ENCODE results near the gene RNF181.

RNF181 gene

GRCh38 chr2:85577063-85577385 is 18.5 kb upstream of the RNF181 start:
- Histone ChIP-seq H3K79me2 (ENCODE audit: control insufficient read depth, insufficient read depth, low read length, unreplicated experiment) (no peaks in the 10 kb centered on the region), H2AFZ (ENCODE audit: low read length, unreplicated experiment) (no peak overlapping the region), H3K4me3 (ENCODE audit: low read depth, low read length) (no peak overlapping the region), H3K36me3 (ENCODE audit: insufficient read depth, low read length) (no peaks in the 10 kb centered on the region), H3K4me1 (ENCODE audit: control insufficient read depth, insufficient read depth, low read length, unreplicated experiment) (no peaks in the 10 kb centered on the region), H3K27me3 (ENCODE audit: insufficient read depth, low read length) (no peaks in the 10 kb centered on the region), H3K27ac (ENCODE audit: low read depth, low read length) (no peak overlapping the region)

- Histone ChIP-seq H3K4me1 (ENCODE audit: control insufficient read depth, insufficient read depth, low read length, unreplicated experiment) (no peaks in the 10 kb centered on the region), H3K36me3 (ENCODE audit: insufficient read depth, low read length) (no peaks in the 10 kb centered on the region), H3K4me3 (ENCODE audit: low read depth, low read length) (no peak within 1 kb of the TSS), H3K79me2 (ENCODE audit: control insufficient read depth, insufficient read depth, low read length, unreplicated experiment) (no peaks in the 10 kb centered on the region), H3K27ac (ENCODE audit: low read depth, low read length) (no peak within 1 kb of the TSS), H3K27me3 (ENCODE audit: insufficient read depth, low read length) (no peaks in the 10 kb centered on the region), H2AFZ (ENCODE audit: low read length, unreplicated experiment) (no peak within 1 kb of the TSS)
Measured at GRCh38 chr2:85577386-85578242, 17.9 kb upstream of the RNF181 start, which contains the start of gene VAMP8. Gene VAMP8 (plus strand): TSS chr2:85577586. CDS start chr2:85577647, 61 bp downstream.

- Histone ChIP-seq H2AFZ (ENCODE audit: low read length, unreplicated experiment) (no peak overlapping the region), H3K4me1 (ENCODE audit: control insufficient read depth, insufficient read depth, low read length, unreplicated experiment) (peaks cover under 1% of the 10 kb centered on the region), H3K79me2 (ENCODE audit: control insufficient read depth, insufficient read depth, low read length, unreplicated experiment) (no peaks in the 10 kb centered on the region), H3K27ac (ENCODE audit: low read depth, low read length) (no peak overlapping the region), H3K4me3 (ENCODE audit: low read depth, low read length) (no peak overlapping the region), H3K27me3 (ENCODE audit: insufficient read depth, low read length) (no peaks in the 10 kb centered on the region), H3K36me3 (ENCODE audit: insufficient read depth, low read length) (no peaks in the 10 kb centered on the region)
Measured at GRCh38 chr2:85578243-85579180, 17.0 kb upstream of the RNF181 start.

GRCh38 chr2:85579266-85579935 is 16.1 kb upstream of the RNF181 start:
- Histone ChIP-seq H3K27me3 (ENCODE audit: insufficient read depth, low read length) (no peaks in the 10 kb centered on the region), H3K4me1 (ENCODE audit: control insufficient read depth, insufficient read depth, low read length, unreplicated experiment) (peaks cover 6% of the 10 kb centered on the region), H3K27ac (ENCODE audit: low read depth, low read length) (no peak overlapping the region), H3K36me3 (ENCODE audit: insufficient read depth, low read length) (no peaks in the 10 kb centered on the region), H3K79me2 (ENCODE audit: control insufficient read depth, insufficient read depth, low read length, unreplicated experiment) (peaks cover 3% of the 10 kb centered on the region), H2AFZ (ENCODE audit: low read length, unreplicated experiment) (no peak overlapping the region), H3K4me3 (ENCODE audit: low read depth, low read length) (no peak overlapping the region)

- Histone ChIP-seq H3K27me3 (ENCODE audit: insufficient read depth, low read length) (no peaks in the 10 kb centered on the region), H3K36me3 (ENCODE audit: insufficient read depth, low read length) (no peaks in the 10 kb centered on the region), H3K79me2 (ENCODE audit: control insufficient read depth, insufficient read depth, low read length, unreplicated experiment) (peaks cover 3% of the 10 kb centered on the region), H2AFZ (ENCODE audit: low read length, unreplicated experiment) (no peak overlapping the region), H3K27ac (ENCODE audit: low read depth, low read length) (no peak overlapping the region), H3K4me3 (ENCODE audit: low read depth, low read length) (no peak overlapping the region), H3K4me1 (ENCODE audit: control insufficient read depth, insufficient read depth, low read length, unreplicated experiment) (peaks cover 11% of the 10 kb centered on the region)
Measured at GRCh38 chr2:85580206-85580605, 15.3 kb upstream of the RNF181 start.

GRCh38 chr2:85582492-85582891 is 13.1 kb upstream of the RNF181 start:
- H3K79me2 ChIP-seq (ENCODE audit: control insufficient read depth, insufficient read depth, low read length, unreplicated experiment): peaks cover 3% of the 10 kb centered on the region
- no peaks in the 10 kb centered on the region for H3K27me3 ChIP-seq (ENCODE audit: insufficient read depth, low read length)
- no peaks in the 10 kb centered on the region for H3K36me3 ChIP-seq (ENCODE audit: insufficient read depth, low read length)
- no peak overlapping the region for H3K27ac ChIP-seq (ENCODE audit: low read depth, low read length)
- no peak overlapping the region for H2AFZ ChIP-seq (ENCODE audit: low read length, unreplicated experiment)
- H3K4me3 ChIP-seq (ENCODE audit: low read depth, low read length): no peak overlapping the region
- peaks cover 23% of the 10 kb centered on the region for H3K4me1 ChIP-seq (ENCODE audit: control insufficient read depth, insufficient read depth, low read length, unreplicated experiment)

GRCh38 chr2:85583667-85584353 is 11.7 kb upstream of the RNF181 start:
- H3K79me2 ChIP-seq (ENCODE audit: control insufficient read depth, insufficient read depth, low read length, unreplicated experiment): peaks cover 8% of the 10 kb centered on the region
- H2AFZ ChIP-seq (ENCODE audit: low read length, unreplicated experiment): peak overlapping the region; percentile 61
- H3K27me3 ChIP-seq (ENCODE audit: insufficient read depth, low read length): no peaks in the 10 kb centered on the region
- peak overlapping the region; percentile 94 for H3K4me3 ChIP-seq (ENCODE audit: low read depth, low read length)
- H3K36me3 ChIP-seq (ENCODE audit: insufficient read depth, low read length): no peaks in the 10 kb centered on the region
- peaks cover 30% of the 10 kb centered on the region for H3K4me1 ChIP-seq (ENCODE audit: control insufficient read depth, insufficient read depth, low read length, unreplicated experiment)
- H3K27ac ChIP-seq (ENCODE audit: low read depth, low read length): peak overlapping the region; percentile 64

- Histone ChIP-seq H3K27ac (ENCODE audit: low read depth, low read length) (peak within 1 kb of the TSS; percentile 64), H2AFZ (ENCODE audit: low read length, unreplicated experiment) (peak within 1 kb of the TSS; percentile 84), H3K4me3 (ENCODE audit: low read depth, low read length) (peak within 1 kb of the TSS; percentile 94), H3K27me3 (ENCODE audit: insufficient read depth, low read length) (no peaks in the 10 kb centered on the region), H3K36me3 (ENCODE audit: insufficient read depth, low read length) (no peaks in the 10 kb centered on the region), H3K4me1 (ENCODE audit: control insufficient read depth, insufficient read depth, low read length, unreplicated experiment) (peaks cover 33% of the 10 kb centered on the region), H3K79me2 (ENCODE audit: control insufficient read depth, insufficient read depth, low read length, unreplicated experiment) (peaks cover 8% of the 10 kb centered on the region)
Measured at GRCh38 chr2:85584354-85584856, 11.1 kb upstream of the RNF181 start, which contains the start of gene VAMP5. Gene VAMP5 (plus strand): TSS chr2:85584431. CDS start chr2:85584491, 60 bp downstream.

GRCh38 chr2:85584857-85585780 is 10.4 kb upstream of the RNF181 start:
- Histone ChIP-seq H3K27me3 (ENCODE audit: insufficient read depth, low read length) (no peaks in the 10 kb centered on the region), H3K36me3 (ENCODE audit: insufficient read depth, low read length) (no peaks in the 10 kb centered on the region), H3K4me1 (ENCODE audit: control insufficient read depth, insufficient read depth, low read length, unreplicated experiment) (peaks cover 40% of the 10 kb centered on the region), H3K79me2 (ENCODE audit: control insufficient read depth, insufficient read depth, low read length, unreplicated experiment) (peaks cover 8% of the 10 kb centered on the region), H3K27ac (ENCODE audit: low read depth, low read length) (peak overlapping the region; percentile 64), H3K4me3 (ENCODE audit: low read depth, low read length) (peak overlapping the region; percentile 94), H2AFZ (ENCODE audit: low read length, unreplicated experiment) (peak overlapping the region; percentile 84)

Data from ACC112 (cell line).